GM21737 (cell line): ENCODE measurements around the gene MTA1.

ENCODE experiments used
- ATAC-seq: cut with Tn5 transposase; IDR thresholded peaks from one replicate; pipeline ENCODE4 v1.9.1; 2021; ENCODE audit warnings: mild to moderate bottlenecking, moderate library complexity; ENCODE audit not compliant: unreplicated experiment

The MTA1 gene

GRCh38 chr14:105401699-105402098 is 17.9 kb upstream of the MTA1 start:
- ATAC-seq, result no peak

GRCh38 chr14:105408592-105408991 is 11.0 kb upstream of the MTA1 start:
- no peak for ATAC-seq

- ATAC-seq, result no peak
Measured at GRCh38 chr14:105409364-105409763, 10.3 kb upstream of the MTA1 start.

GRCh38 chr14:105410642-105411016 is 9.0 kb upstream of the MTA1 start:
- no peak for ATAC-seq

- no peak for ATAC-seq
Measured at GRCh38 chr14:105411017-105411941, 8.3 kb upstream of the MTA1 start.

- ATAC-seq, result no peak
Measured at GRCh38 chr14:105411985-105412770, 7.4 kb upstream of the MTA1 start.

- ATAC-seq, result no peak
Measured at GRCh38 chr14:105412771-105413543, 6.7 kb upstream of the MTA1 start.

GRCh38 chr14:105413544-105413886 is 6.1 kb upstream of the MTA1 start:
- no peak for ATAC-seq

GRCh38 chr14:105414456-105415371 is 4.9 kb upstream of the MTA1 start:
- no peak for ATAC-seq

GRCh38 chr14:105415481-105416428 is 3.9 kb upstream of the MTA1 start:
- no peak for ATAC-seq

GRCh38 chr14:105416671-105417070 is 3.0 kb upstream of the MTA1 start:
- no peak for ATAC-seq

- no peak for ATAC-seq
Measured at GRCh38 chr14:105417690-105418121, 1.9 kb upstream of the MTA1 start.

GRCh38 chr14:105418269-105419194 is 1.1 kb upstream of the MTA1 start:
- ATAC-seq, result no peak

GRCh38 chr14:105420101-105420973 is 710 bp downstream of the MTA1 start:
- no peak for ATAC-seq

- no peak for ATAC-seq
Measured at GRCh38 chr14:105420974-105421674, 1.5 kb downstream of the MTA1 start.
